K562 (cell line): ENCODE measurements around the gene DCPS. TPM values are rescaled to one million over a fixed set of nuclear protein-coding genes. Genes with fewer than 3 reads are reported as not detected.

Experiments
- CBX3 ChIP-seq, 2 experiments: IDR thresholded peaks; 1 replicate in 1 of 2; 2 replicates in 1 of 2; pipeline ENCODE4 v1.6.1; 2012; ENCODE audit warnings: inconsistent platforms in 2 of 2, low read length in 2 of 2, borderline replicate concordance in 1 of 2, control low read depth in 1 of 2
- DACH1 ChIP-seq: fragments of 450-650 bp; IDR thresholded peaks from 2 replicates; pipeline ENCODE4 v1.6.1; 2018; ENCODE audit not compliant: partially characterized antibody
- ETS2 ChIP-seq: IDR thresholded peaks from 2 replicates; pipeline ENCODE4 v1.6.1; 2016; ENCODE audit warnings: borderline replicate concordance, missing genetic modification characterization, mild to moderate bottlenecking, moderate library complexity, missing compliant biosample characterization; ENCODE audit not compliant: poor library complexity, severe bottlenecking
- FOXA3 ChIP-seq, 2 experiments: fragments of 450-650 bp in 1 of 2; sonication (generic) in 1 of 2; formaldehyde crosslinking; IDR thresholded peaks in 1 of 2; conservative IDR thresholded peaks in 1 of 2; 2 replicates each; pipeline versions ENCODE4 v1.4.0 to v1.8.0; 2020 to 2022; ENCODE audit warnings: mild to moderate bottlenecking in 2 of 2, missing genetic modification reagents in 1 of 2
- GATAD2A ChIP-seq: fragments of 450-650 bp; IDR thresholded peaks from 2 replicates; pipeline ENCODE4 v1.6.1; 2017
- KLF1 ChIP-seq: fragments of 450-650 bp; IDR thresholded peaks from 2 replicates; pipeline ENCODE4 v1.6.1; 2016; ENCODE audit warnings: missing genetic modification characterization, missing compliant biosample characterization
- NBN ChIP-seq: fragments of 450-650 bp; IDR thresholded peaks from 2 replicates; pipeline ENCODE4 v1.6.1; 2016; ENCODE audit warnings: low read depth, mild to moderate bottlenecking
- NELFE ChIP-seq: IDR thresholded peaks from 2 replicates; pipeline ENCODE4 v1.6.1; 2011; ENCODE audit warnings: mild to moderate bottlenecking; ENCODE audit not compliant: insufficient read depth, insufficient read length
- POLR2A ChIP-seq: fragments of 450-650 bp; conservative IDR thresholded peaks from 2 replicates; pipeline ENCODE4 v1.6.1; 2016
- POLR2B ChIP-seq: fragments of 450-650 bp; IDR thresholded peaks from 2 replicates; pipeline ENCODE4 v1.6.1; 2018; ENCODE audit warnings: low read depth; ENCODE audit not compliant: partially characterized antibody
- RHOXF2B ChIP-seq: fragments of 250-450 bp; sonication (Bioruptor Pico); conservative IDR thresholded peaks from 2 replicates; pipeline ENCODE4 v1.5.1; 2021
- RNF2 ChIP-seq: sonication (generic); IDR thresholded peaks from 2 replicates; pipeline ENCODE4 v1.6.1; 2016
- SRSF3 ChIP-seq: fragments of 200-400 bp; formaldehyde crosslinking; IDR thresholded peaks from 2 replicates; pipeline ENCODE4 v1.6.1; 2016; ENCODE audit warnings: mild to moderate bottlenecking, low read length, moderate library complexity; ENCODE audit not compliant: insufficient read depth
- TOE1 ChIP-seq, 2 experiments: fragments of 450-650 bp in 1 of 2; sonication (generic) in 1 of 2; formaldehyde crosslinking in 1 of 2; IDR thresholded peaks; 2 replicates each; pipeline versions ENCODE4 v1.7.1 to v1.8.0; 2016 to 2022; ENCODE audit warnings: borderline replicate concordance in 2 of 2, mild to moderate bottlenecking in 2 of 2, antibody characterized with exemption in 1 of 2, inconsistent platforms in 1 of 2, low read depth in 1 of 2, missing genetic modification reagents in 1 of 2, moderate library complexity in 1 of 2
- U2AF2 ChIP-seq: fragments of 200-400 bp; formaldehyde crosslinking; optimal IDR thresholded peaks from 2 replicates; pipeline ENCODE3; 2017; ENCODE audit warnings: low read depth, mild to moderate bottlenecking, low read length
- polyA plus RNA-seq, 8 experiments: library from polyadenylated mRNA; depleted of rRNA in 4 of 8; stranded (reverse) in 5 of 8; unstranded in 3 of 8; fragments of >200 nt; fragmentation: Nextera tagmentation in 2 of 8; fragmentation: Illumina TruSeq in 1 of 8; extraction: Ambion mirVana in 2 of 8; extraction: Trizol in 1 of 8; gene quantifications; 2 replicates each; pipeline versions ENCODE4 v1.2.1 to v1.2.3, GENCODE V29; 2011 to 2014; ENCODE audit warnings: inconsistent platforms in 1 of 8, missing spikeins in 1 of 8
- total RNA-seq, 7 experiments: library from RNA; depleted of rRNA in 6 of 7; stranded (reverse); fragments of >200 nt in 6 of 7; fragmentation: Illumina TruSeq in 2 of 7; extraction: Trizol in 2 of 7; gene quantifications; 2 replicates each; pipeline versions ENCODE4 v1.2.1 to v1.2.3, GENCODE V29; 2011 to 2021; ENCODE audit warnings: low replicate concordance in 1 of 7
- TF ChIP-seq, protein P1 (sequence below), 2 experiments: fragments of 450-650 bp; IDR thresholded peaks; 2 replicates each; pipeline ENCODE4 v1.6.1; 2016
- TF ChIP-seq, protein P2 (sequence below), 2 experiments: IDR thresholded peaks; 2 replicates each; pipeline ENCODE4 v1.6.1; 2011; ENCODE audit warnings: borderline replicate concordance in 1 of 2, control low read depth in 1 of 2, low read depth in 1 of 2, low read length in 1 of 2, mild to moderate bottlenecking in 1 of 2, mixed read lengths in 1 of 2, moderate library complexity in 1 of 2; ENCODE audit not compliant: insufficient read depth in 1 of 2, insufficient read length in 1 of 2, poor library complexity in 1 of 2, severe bottlenecking in 1 of 2; ENCODE audit errors: extremely low read depth in 1 of 2
- TF ChIP-seq, protein P3 (sequence below), 2 experiments: IDR thresholded peaks in 1 of 2; conservative IDR thresholded peaks in 1 of 2; 2 replicates each; pipeline ENCODE4 v1.6.1; 2016; ENCODE audit warnings: low read depth in 2 of 2, mild to moderate bottlenecking in 1 of 2, missing compliant biosample characterization in 1 of 2, missing genetic modification characterization in 1 of 2, moderate library complexity in 1 of 2

DCPS gene
- total and polyA plus RNA-seq, 9 of the 15 experiments (the other 6 are each of a cell fraction or from before 2014, with no cell fraction given) = 8.7 to 38.1 (median 17.9) TPM

DNA sequence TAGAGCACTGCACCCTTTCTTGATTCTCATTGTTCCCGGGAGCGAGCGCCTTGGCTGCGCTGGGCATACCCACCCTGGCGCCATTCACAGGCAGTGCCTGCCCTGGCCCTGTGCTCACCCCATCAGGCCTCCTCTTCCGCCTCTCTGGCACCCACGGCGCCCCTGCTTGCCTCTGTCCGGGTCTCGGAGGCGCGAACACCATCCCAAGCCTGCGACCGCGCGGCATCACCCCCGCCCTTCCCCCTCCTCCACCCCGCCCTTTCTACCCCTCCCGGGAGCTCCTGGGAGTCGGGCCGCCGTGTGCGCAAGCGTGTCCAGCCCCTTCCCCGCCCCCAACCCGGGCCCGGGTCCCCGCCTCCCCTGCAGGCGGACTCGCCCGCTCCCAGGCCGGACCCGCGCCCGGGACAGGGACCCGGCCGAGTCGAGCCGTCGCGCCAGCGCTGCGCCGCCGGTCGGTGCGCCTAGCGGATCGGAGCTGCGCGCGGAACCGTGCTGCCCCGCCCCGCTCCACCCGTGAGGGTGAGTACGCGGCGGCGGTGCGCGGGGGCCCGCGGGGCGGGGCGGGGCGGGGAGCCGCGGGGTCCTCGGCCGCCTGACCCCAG, 51.6 kb downstream of the DCPS start, which contains the start of gene ST3GAL4 (continued):
- TF ChIP-seq ETS2 (tag) (no peak), POLR2A (peak; percentile 78), POLR2B (peak; percentile 56), NELFE (no peak), U2AF2 (no peak), KLF1 (tag) (no peak), NBN (no peak), TOE1 (IDR thresholded peaks at IDR 0.05; ENCODE audit: borderline replicate concordance) (no peak), TOE1 (CRISPR knock-in tag; IDR thresholded peaks at IDR 0.05; ENCODE audit: borderline replicate concordance, low read depth) (no peak), SRSF3 (no peak), DACH1 (no peak), CBX3 (IDR thresholded peaks at IDR 0.05; ENCODE audit: borderline replicate concordance in 1 of 2, low read length in 2 of 2) (no peak), FOXA3 (CRISPR knock-in tag; conservative IDR thresholded peaks at IDR 0.05 in 1 of 2, IDR thresholded peaks at IDR 0.05 in 1 of 2) (no peak), RHOXF2B (no peak), GATAD2A (no peak), RNF2 (no peak; the same call in 1 of the 2 replicates)
- TF ChIP-seq, protein P1, sequence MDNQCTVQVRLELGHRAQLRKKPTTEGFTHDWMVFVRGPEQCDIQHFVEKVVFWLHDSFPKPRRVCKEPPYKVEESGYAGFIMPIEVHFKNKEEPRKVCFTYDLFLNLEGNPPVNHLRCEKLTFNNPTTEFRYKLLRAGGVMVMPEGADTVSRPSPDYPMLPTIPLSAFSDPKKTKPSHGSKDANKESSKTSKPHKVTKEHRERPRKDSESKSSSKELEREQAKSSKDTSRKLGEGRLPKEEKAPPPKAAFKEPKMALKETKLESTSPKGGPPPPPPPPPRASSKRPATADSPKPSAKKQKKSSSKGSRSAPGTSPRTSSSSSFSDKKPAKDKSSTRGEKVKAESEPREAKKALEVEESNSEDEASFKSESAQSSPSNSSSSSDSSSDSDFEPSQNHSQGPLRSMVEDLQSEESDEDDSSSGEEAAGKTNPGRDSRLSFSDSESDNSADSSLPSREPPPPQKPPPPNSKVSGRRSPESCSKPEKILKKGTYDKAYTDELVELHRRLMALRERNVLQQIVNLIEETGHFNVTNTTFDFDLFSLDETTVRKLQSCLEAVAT (IDR thresholded peaks at IDR 0.05) = no peak
- TF ChIP-seq, protein P2, sequence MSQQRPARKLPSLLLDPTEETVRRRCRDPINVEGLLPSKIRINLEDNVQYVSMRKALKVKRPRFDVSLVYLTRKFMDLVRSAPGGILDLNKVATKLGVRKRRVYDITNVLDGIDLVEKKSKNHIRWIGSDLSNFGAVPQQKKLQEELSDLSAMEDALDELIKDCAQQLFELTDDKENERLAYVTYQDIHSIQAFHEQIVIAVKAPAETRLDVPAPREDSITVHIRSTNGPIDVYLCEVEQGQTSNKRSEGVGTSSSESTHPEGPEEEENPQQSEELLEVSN (IDR thresholded peaks at IDR 0.05; ENCODE audit: borderline replicate concordance in 1 of 2, extremely low read depth in 1 of 2, insufficient read depth in 1 of 2, insufficient read length in 1 of 2, low read depth in 1 of 2, low read length in 1 of 2, poor library complexity in 1 of 2, severe bottlenecking in 1 of 2) = peak in 1 of 2 experiments; percentile 46
- TF ChIP-seq, protein P3, sequence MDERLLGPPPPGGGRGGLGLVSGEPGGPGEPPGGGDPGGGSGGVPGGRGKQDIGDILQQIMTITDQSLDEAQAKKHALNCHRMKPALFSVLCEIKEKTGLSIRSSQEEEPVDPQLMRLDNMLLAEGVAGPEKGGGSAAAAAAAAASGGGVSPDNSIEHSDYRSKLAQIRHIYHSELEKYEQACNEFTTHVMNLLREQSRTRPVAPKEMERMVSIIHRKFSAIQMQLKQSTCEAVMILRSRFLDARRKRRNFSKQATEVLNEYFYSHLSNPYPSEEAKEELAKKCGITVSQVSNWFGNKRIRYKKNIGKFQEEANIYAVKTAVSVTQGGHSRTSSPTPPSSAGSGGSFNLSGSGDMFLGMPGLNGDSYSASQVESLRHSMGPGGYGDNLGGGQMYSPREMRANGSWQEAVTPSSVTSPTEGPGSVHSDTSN (CRISPR knock-in tag; IDR thresholded peaks at IDR 0.05; ENCODE audit: low read depth) = no peak
- TF ChIP-seq, protein P3 (tag; conservative IDR thresholded peaks at IDR 0.05; ENCODE audit: low read depth) = no peak
